ENCODE results near the gene ARL15.

Gene ARL15

DNA sequence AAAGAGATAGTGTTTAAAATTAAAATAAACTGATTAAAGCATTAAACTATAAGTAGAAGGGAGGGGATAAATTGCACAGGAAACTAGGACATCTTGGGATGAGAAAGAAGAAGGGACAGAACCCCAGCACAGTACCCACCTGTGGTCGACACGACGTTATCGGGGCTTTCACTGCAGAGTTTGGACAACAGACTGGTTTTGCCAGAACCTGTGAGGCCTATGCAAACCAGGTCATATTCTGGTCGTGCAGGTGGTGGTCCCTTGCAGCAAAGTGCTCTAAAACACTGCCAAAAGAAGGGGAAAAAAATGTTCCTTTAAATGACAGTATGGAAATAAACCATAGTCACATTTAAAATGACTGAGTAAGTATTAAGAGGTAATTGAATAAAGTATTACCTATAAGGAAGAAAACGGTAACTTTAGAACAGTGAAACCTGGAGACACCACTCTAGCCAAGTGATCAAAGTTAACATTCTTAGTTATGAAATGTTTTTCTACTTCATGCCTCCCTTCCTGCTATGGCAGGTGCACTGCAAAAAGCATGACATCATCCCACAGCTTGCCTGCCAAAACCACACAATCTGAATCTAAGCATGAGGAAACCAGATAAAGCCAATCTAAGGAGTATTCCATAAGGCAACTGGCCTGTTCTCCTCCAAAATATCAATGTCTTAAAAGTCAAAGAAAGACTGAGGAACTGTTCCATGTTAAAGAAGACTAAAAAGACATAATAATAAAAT, 138.6 kb downstream of the ARL15 start:
- no peak for TF ChIP-seq Cebpa-rat (IDR thresholded peaks at IDR 0.05)
- Histone ChIP-seq H4K20me1 (peaks cover 0 to 16% (median 0%) of the 10 kb centered on the region in 11 experiments; a peak in 6 of 22 replicates), H3K4me3 (no peak overlapping the region), H3K36me3 (peaks cover 7 to 48% (median 29%) of the 10 kb centered on the region in 11 experiments; a peak in 19 of 22 replicates), H3K27me3 (no peaks in the 10 kb centered on the region), H3K4me2 (peak overlapping the region in 3 of 11 experiments; percentile 3 to 33 (median 30); a peak in 2 of 22 replicates), H3K27ac (no peak overlapping the region), H3K9ac (no peak overlapping the region), H3K9me3 (replicated peaks in 1 of 11) (peaks cover 0 to 6% (median 0%) of the 10 kb centered on the region in 11 experiments; a peak in 1 of 22 replicates), H3K4me1 (peaks cover 0 to 15% (median 4%) of the 10 kb centered on the region in 10 experiments; a peak in 6 of 20 replicates)

DNA sequence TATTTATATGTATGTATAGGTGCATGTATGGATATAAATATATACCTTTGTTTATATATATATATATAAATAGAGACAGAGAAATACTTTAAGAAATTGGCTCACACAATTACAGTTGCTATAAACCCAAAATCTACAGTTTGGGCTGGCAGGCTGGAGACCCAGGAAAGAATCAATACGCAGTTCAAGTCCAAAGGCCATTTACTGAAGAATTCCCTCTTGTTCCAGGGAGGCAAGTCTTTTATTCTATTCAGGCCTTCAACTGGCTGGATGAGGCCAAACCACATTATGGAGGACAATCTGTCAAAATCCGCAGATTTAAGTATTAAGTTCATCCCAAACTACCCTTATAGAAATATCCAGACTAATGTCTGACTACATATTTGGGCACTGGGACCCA, 144.7 kb downstream of the ARL15 start:
- Histone ChIP-seq H3K4me1 (no peaks in the 10 kb centered on the region), H4K20me1 (0 out of 22 replicates have a peak, but pooled peaks cover 0 to 2% (median 0%) of the 10 kb centered on the region in 11 experiments), H3K27ac (no peak overlapping the region), H3K4me3 (no peak overlapping the region), H3K9ac (no peak overlapping the region), H3K27me3 (no peaks in the 10 kb centered on the region), H3K4me2 (no peak overlapping the region), H3K9me3 (replicated peaks in 1 of 11) (peaks cover 0 to 6% (median 0%) of the 10 kb centered on the region in 11 experiments; a peak in 2 of 22 replicates), H3K36me3 (peaks cover 19 to 58% (median 36%) of the 10 kb centered on the region in 11 experiments; a peak in 20 of 22 replicates)
- TF ChIP-seq Cebpa-rat (IDR thresholded peaks at IDR 0.05), result no peak

DNA sequence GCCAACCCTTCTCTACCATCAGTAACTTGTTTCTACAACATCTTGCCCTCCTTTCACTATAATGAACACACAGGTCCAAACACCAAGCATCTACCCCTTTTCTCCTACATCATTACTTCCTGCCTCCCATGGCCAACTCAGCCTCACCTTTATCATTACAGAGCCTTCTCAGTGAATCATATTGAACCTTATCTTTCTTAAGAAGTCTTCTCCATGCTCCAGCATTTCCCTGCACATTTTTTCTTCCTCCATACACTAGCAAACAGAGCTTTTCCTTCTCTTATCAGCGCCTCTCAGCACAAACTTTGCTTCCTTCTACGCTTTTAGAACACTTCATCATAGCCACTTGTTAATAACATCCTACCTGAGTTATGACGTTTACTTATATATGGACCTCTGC, 148.2 kb downstream of the ARL15 start:
- no peak for TF ChIP-seq Cebpa-rat (IDR thresholded peaks at IDR 0.05)
- Histone ChIP-seq H3K27ac (no peak overlapping the region), H3K36me3 (peaks cover 2 to 23% (median 16%) of the 10 kb centered on the region in 11 experiments; a peak in 19 of 22 replicates), H3K9ac (no peak overlapping the region), H3K9me3 (replicated peaks in 1 of 11) (peaks cover 0 to 4% (median 0%) of the 10 kb centered on the region in 11 experiments; a peak in 2 of 22 replicates), H3K4me2 (no peak overlapping the region), H3K4me1 (peaks cover 0 to 10% (median 0%) of the 10 kb centered on the region in 10 experiments; a peak in 3 of 20 replicates), H4K20me1 (no peaks in the 10 kb centered on the region), H3K27me3 (no peaks in the 10 kb centered on the region), H3K4me3 (no peak overlapping the region)

DNA sequence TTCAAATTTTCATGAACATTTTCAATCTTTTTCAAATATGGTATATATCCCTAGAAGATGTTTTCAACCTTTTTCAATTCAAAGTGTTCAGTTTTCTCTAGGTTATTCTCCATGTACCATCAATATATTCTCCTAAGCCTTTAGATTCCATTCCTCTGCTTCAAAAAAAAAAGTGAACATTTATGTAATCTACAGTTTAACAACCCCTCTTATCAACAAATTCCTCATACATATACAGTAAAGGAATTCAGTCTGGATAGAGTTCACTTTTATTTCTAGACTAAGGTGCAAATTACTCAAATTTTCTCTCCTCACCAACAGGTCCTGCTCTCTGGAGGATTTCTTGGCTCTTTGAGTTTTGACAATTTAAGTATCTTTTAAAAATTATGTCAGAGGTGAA, 150.0 kb downstream of the ARL15 start:
- Histone ChIP-seq H3K4me3 (no peak overlapping the region), H3K36me3 (peaks cover 0 to 19% (median 4%) of the 10 kb centered on the region in 11 experiments; a peak in 8 of 22 replicates), H3K27ac (no peak overlapping the region), H3K4me2 (no peak overlapping the region), H3K9me3 (replicated peaks in 1 of 11) (no peaks in the 10 kb centered on the region; a peak in 1 of 22 replicates), H3K9ac (no peak overlapping the region), H3K4me1 (peaks cover 0 to 10% (median 0%) of the 10 kb centered on the region in 10 experiments; a peak in 3 of 20 replicates), H4K20me1 (peaks cover 0 to 6% (median 0%) of the 10 kb centered on the region in 11 experiments; a peak in 1 of 22 replicates), H3K27me3 (no peaks in the 10 kb centered on the region)
- no peak for TF ChIP-seq Cebpa-rat (IDR thresholded peaks at IDR 0.05)

DNA sequence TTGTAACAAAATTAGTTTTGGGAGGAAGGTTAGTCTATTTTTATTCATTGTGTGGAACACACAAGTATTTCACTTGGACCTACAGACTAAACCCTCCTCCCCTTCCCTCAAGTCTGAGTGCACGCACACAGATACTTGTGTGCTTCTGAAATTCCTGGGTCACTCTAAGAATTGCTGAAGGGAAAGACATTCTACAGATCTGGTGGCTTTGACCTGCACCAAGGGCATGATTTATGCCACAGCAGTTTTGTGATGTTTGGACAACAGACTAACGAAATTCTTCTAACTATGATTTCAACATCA, 150.5 kb downstream of the ARL15 start:
- H3K27me3 ChIP-seq, result no peaks in the 10 kb centered on the region
- no peak overlapping the region for H3K9ac ChIP-seq
- no peak overlapping the region for H3K4me2 ChIP-seq
- H4K20me1 ChIP-seq, result peaks cover 0 to 6% (median 0%) of the 10 kb centered on the region in 11 experiments; a peak in 1 of 22 replicates
- H3K36me3 ChIP-seq, result peaks cover 0 to 19% (median 4%) of the 10 kb centered on the region in 11 experiments; a peak in 8 of 22 replicates
- peaks cover 0 to 10% (median 0%) of the 10 kb centered on the region in 10 experiments; a peak in 3 of 20 replicates for H3K4me1 ChIP-seq
- no peaks in the 10 kb centered on the region; a peak in 1 of 22 replicates for H3K9me3 ChIP-seq (replicated peaks in 1 of 11)
- no peak overlapping the region for H3K4me3 ChIP-seq
- H3K27ac ChIP-seq, result no peak overlapping the region
- no peak for TF ChIP-seq Cebpa-rat (IDR thresholded peaks at IDR 0.05)

DNA sequence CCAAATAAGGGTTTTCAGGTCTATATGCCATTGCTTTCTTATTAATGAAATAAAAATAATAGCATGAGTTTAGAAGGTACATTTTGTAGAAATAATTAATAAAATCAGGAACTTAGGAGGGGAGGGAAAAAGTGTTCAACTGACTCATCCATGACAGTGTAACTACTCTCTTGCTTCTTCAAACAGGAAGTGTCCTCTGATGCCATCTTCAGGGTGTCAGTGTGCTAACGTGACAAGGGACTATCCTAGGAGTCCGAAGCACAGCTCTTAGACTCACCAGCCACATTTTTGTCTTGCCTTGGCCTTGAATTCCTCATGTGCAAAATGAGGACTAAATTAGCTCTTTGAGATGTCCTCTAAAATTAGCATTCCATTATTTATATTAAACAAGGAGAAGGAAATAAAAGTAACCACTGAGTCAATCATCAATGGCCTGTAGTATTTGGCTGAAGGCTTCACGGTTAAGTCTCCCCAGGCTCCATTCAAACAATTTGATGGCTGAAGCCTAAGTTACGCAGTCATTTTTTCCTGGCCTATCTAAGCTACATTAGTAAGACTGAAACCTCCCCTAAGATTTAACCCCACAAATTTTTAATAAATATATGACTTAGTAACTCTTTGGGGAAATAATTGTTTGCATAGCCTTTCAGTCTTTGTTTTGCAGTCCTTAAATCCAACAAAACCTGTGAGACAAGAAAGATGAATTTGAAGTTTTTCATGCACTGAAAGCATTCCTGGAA, 151.1 kb downstream of the ARL15 start:
- no peak overlapping the region for H3K9ac ChIP-seq
- H3K4me1 ChIP-seq, result peaks cover 0 to 10% (median 0%) of the 10 kb centered on the region in 10 experiments; a peak in 3 of 20 replicates
- peaks cover 0 to 17% (median 4%) of the 10 kb centered on the region in 11 experiments; a peak in 8 of 22 replicates for H3K36me3 ChIP-seq
- H3K4me2 ChIP-seq, result 0 out of 22 replicates have a peak overlapping the region, but pooled peaks of 1 of the 11 experiments have one; percentile 9
- no peak overlapping the region for H3K27ac ChIP-seq
- no peaks in the 10 kb centered on the region; a peak in 1 of 22 replicates for H3K9me3 ChIP-seq (replicated peaks in 1 of 11)
- H3K4me3 ChIP-seq, result no peak overlapping the region
- H3K27me3 ChIP-seq, result no peaks in the 10 kb centered on the region
- peaks cover 0 to 6% (median 0%) of the 10 kb centered on the region in 11 experiments; a peak in 1 of 22 replicates for H4K20me1 ChIP-seq
- TF ChIP-seq Cebpa-rat (IDR thresholded peaks at IDR 0.05), result no peak

DNA sequence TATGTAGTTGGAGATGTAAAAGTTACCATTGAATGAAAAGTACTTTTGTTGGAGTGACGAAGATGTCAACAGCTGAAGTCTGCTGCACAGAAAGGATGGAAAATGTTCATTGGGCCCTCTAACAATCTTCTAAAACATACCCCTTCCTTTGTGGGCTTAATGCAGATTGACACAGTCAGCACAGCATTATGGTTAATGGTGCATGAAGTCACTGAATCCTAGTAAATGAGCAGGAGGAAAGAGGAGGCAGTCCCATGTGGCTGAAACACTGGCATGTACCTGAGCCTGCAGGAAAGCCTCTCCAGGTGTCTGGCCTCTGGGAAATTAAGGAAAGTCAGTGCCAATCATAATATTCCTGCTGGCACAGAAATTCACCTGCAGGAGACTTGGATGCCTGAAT, 153.8 kb downstream of the ARL15 start:
- Histone ChIP-seq H3K36me3 (peaks cover 0 to 16% (median 5%) of the 10 kb centered on the region in 11 experiments; a peak in 9 of 22 replicates), H3K4me1 (peaks cover 0 to 10% (median 0%) of the 10 kb centered on the region in 10 experiments; a peak in 3 of 20 replicates), H3K4me3 (no peak overlapping the region), H3K9me3 (replicated peaks in 1 of 11) (no peaks in the 10 kb centered on the region), H3K4me2 (no peak overlapping the region), H3K9ac (no peak overlapping the region), H3K27ac (no peak overlapping the region), H4K20me1 (peaks cover 0 to 6% (median 0%) of the 10 kb centered on the region in 11 experiments; a peak in 1 of 22 replicates), H3K27me3 (no peaks in the 10 kb centered on the region)
- TF ChIP-seq Cebpa-rat (IDR thresholded peaks at IDR 0.05), result no peak

DNA sequence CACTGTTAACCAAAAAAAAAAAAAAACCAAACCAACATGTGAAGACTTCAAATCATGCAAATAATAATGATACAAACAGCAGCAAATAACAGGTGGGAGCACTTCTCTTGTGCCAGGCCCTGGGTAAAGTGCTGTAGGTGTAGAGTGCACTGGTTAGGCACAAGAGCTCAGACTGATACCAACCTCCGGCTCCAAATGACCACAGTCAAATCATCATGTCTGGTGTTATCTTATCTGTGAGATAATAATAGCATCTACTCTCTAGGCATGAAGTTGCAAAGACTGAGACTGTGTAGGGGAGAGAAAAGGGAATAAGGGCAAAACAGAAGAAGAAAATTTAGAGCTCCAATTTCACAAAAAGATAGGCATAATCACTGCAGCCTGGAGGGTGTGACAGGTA, 159.5 kb downstream of the ARL15 start:
- H3K36me3 ChIP-seq, result peaks cover 0 to 22% (median 6%) of the 10 kb centered on the region in 11 experiments; a peak in 7 of 22 replicates
- no peak overlapping the region for H3K9ac ChIP-seq
- H3K27me3 ChIP-seq, result no peaks in the 10 kb centered on the region
- H3K27ac ChIP-seq, result no peak overlapping the region
- no peaks in the 10 kb centered on the region for H3K9me3 ChIP-seq (replicated peaks in 1 of 11)
- H3K4me2 ChIP-seq, result no peak overlapping the region
- H3K4me1 ChIP-seq, result no peaks in the 10 kb centered on the region
- TF ChIP-seq Cebpa-rat (IDR thresholded peaks at IDR 0.05), result no peak
- peaks cover 0 to 5% (median 0%) of the 10 kb centered on the region in 11 experiments; a peak in 1 of 22 replicates for H4K20me1 ChIP-seq
- no peak overlapping the region for H3K4me3 ChIP-seq

DNA sequence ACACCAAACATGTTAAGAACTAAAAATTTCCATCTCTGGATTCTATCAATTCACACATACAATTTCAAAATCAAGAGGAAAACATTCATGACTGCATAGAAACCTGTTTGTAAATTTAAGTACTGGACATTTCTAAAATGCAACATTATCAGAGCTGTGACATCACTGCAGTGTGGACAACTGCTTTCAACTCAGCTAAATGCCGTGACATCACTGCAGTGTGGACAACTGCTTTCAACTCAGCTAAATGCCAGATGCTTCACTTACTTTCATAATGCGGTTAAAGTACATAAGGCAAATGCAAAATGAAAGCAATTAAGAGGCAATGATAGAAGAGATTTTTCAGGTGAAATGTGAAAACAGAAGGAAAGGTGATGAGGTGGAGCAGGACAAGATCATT, 161.5 kb downstream of the ARL15 start:
- Histone ChIP-seq H3K36me3 (peaks cover 0 to 33% (median 6%) of the 10 kb centered on the region in 11 experiments; a peak in 9 of 22 replicates), H3K4me2 (no peak overlapping the region), H3K4me3 (no peak overlapping the region), H3K9ac (no peak overlapping the region), H4K20me1 (peaks cover 0 to 5% (median 0%) of the 10 kb centered on the region in 11 experiments; a peak in 1 of 22 replicates), H3K27me3 (no peaks in the 10 kb centered on the region), H3K27ac (no peak overlapping the region), H3K9me3 (replicated peaks in 1 of 11) (no peaks in the 10 kb centered on the region), H3K4me1 (no peaks in the 10 kb centered on the region)
- no peak for TF ChIP-seq Cebpa-rat (IDR thresholded peaks at IDR 0.05)
